Smooth muscle cell of the brain vasculature (primary cell): ENCODE results near the gene RXRA.
"Not testable (repeated sequence)": the region's sequence is repeated elsewhere in the genome, so short reads cannot be mapped to it uniquely, and the experiment has no call there.

Source experiments
- DNase-seq: peaks from one replicate; pipeline ENCODE4 v3.0.0-alpha.2; 2012; ENCODE audit warnings: low read depth, low spot score

Gene RXRA

GRCh38 chr9:134307674-134308638, 18.3 kb upstream of the RXRA start:
- no peak for DNase-seq

- DNase-seq = not testable (repeated sequence)
These were observed 17.5 kb upstream of the RXRA start for GRCh38 chr9:134308639-134309220.

GRCh38 chr9:134313470-134313869, 12.8 kb upstream of the RXRA start:
- DNase-seq = no peak

- DNase-seq = no peak
These were observed 12.0 kb upstream of the RXRA start for GRCh38 chr9:134314039-134314949.

- DNase-seq = no peak
These were observed 11.1 kb upstream of the RXRA start for GRCh38 chr9:134314950-134315715.

- no peak for DNase-seq
These were observed 10.4 kb upstream of the RXRA start for GRCh38 chr9:134315716-134316448.

- DNase-seq = no peak
These were observed 9.7 kb upstream of the RXRA start for GRCh38 chr9:134316449-134317160.

GRCh38 chr9:134317400-134317789, 8.9 kb upstream of the RXRA start:
- DNase-seq = no peak

- DNase-seq = no peak
These were observed 8.4 kb upstream of the RXRA start for GRCh38 chr9:134317790-134318414.

GRCh38 chr9:134318481-134318891, 7.8 kb upstream of the RXRA start:
- DNase-seq = no peak

GRCh38 chr9:134318941-134319305, 7.3 kb upstream of the RXRA start:
- DNase-seq = no peak

GRCh38 chr9:134319306-134320125, 6.7 kb upstream of the RXRA start:
- DNase-seq = no peak

GRCh38 chr9:134320126-134320867, 6.0 kb upstream of the RXRA start:
- no peak for DNase-seq

GRCh38 chr9:134320868-134321471, 5.3 kb upstream of the RXRA start:
- no peak for DNase-seq

- DNase-seq = no peak
These were observed 4.7 kb upstream of the RXRA start for GRCh38 chr9:134321531-134321930.

GRCh38 chr9:134321946-134322741, 4.1 kb upstream of the RXRA start:
- no peak for DNase-seq
